Lower leg skin (tissue), 4 donors: ENCODE data around the gene MTUS2. TPM values are rescaled to one million over a fixed set of nuclear protein-coding genes. Genes with fewer than 3 reads are reported as not detected.

Source experiments
- DNase-seq, 2 donors: peaks; one replicate each; pipeline ENCODE4 v3.0.0-alpha.2; 2019; ENCODE audit warnings: low spot score in 2 of 2
- H3K4me3 ChIP-seq: fragments of 200-600 bp; sonication (generic); 2 replicates; pipeline ENCODE4 v1.5.1; 2017; ENCODE audit warnings: mild to moderate bottlenecking, low read depth; ENCODE audit not compliant: poor library complexity, severe bottlenecking
- CTCF ChIP-seq, 3 donors: fragments of 450-650 bp; IDR thresholded peaks; one replicate each; pipeline ENCODE4 v1.5.1; 2016; ENCODE audit warnings: antibody characterized with exemption in 3 of 3, mild to moderate bottlenecking in 3 of 3, moderate library complexity in 2 of 3
- POLR2A ChIP-seq, 2 donors: fragments of 450-650 bp; IDR thresholded peaks; one replicate each; pipeline ENCODE4 v1.6.1; 2016 to 2017; ENCODE audit warnings: antibody characterized with exemption in 2 of 2, mild to moderate bottlenecking in 1 of 2, moderate library complexity in 1 of 2
- WGBS, 2 donors: methylation state at CpG; one replicate each; pipeline ENCODE4 v1.1.5; 2018; 5-methylcytosine and 5-hydroxymethylcytosine counted together
- intact Hi-C: fragments of 100-400 bp; cut with DNase I; formaldehyde crosslinking; loops from one replicate; pipeline ENCODE4 v1.15.0; 2023; ENCODE audit warnings: low total_unique reads
- total RNA-seq, 4 donors: library from RNA; depleted of rRNA; stranded (reverse); fragments of >200 nt; gene quantifications; one replicate each; pipeline ENCODE4 v1.1.0, GENCODE V29; 2016

The MTUS2 gene
- total RNA-seq, 4 donors from 2014 or later: 0.13 to 1.9 TPM; not detected in 2

- TF ChIP-seq CTCF (IDR thresholded peaks at IDR 0.05) (no peak), POLR2A (IDR thresholded peaks at IDR 0.05) (no peak)
- intact Hi-C loops: no loop called here
- H3K4me3 ChIP-seq: no peak overlapping the region
- DNase-seq: no peak
- WGBS, 2 donors: 66 to 82% methylated on average over 4 to 5 of the region's 5 CpGs
Observed at GRCh38 chr13:29222458-29222857, 402.3 kb downstream of the MTUS2 start.

- WGBS, 2 donors: 74 to 86% methylated on average over 2 of the region's 2 CpGs
- intact Hi-C loops: no loop called here
- DNase-seq: no peak
- no peak overlapping the region for H3K4me3 ChIP-seq
- TF ChIP-seq POLR2A (IDR thresholded peaks at IDR 0.05) (no peak), CTCF (IDR thresholded peaks at IDR 0.05) (no peak)
Observed at GRCh38 chr13:29224206-29224605, 404.1 kb downstream of the MTUS2 start.

- intact Hi-C loops: no loop called here
- TF ChIP-seq POLR2A (IDR thresholded peaks at IDR 0.05) (no peak), CTCF (IDR thresholded peaks at IDR 0.05) (no peak)
- no peak for DNase-seq
- H3K4me3 ChIP-seq: no peak overlapping the region
Observed at GRCh38 chr13:29227576-29227975, 407.4 kb downstream of the MTUS2 start.

- no peak overlapping the region for H3K4me3 ChIP-seq
- 73 to 79% methylated on average over 3 of the region's 3 CpGs for WGBS, 2 donors
- no peak for DNase-seq
- TF ChIP-seq CTCF (IDR thresholded peaks at IDR 0.05) (no peak), POLR2A (IDR thresholded peaks at IDR 0.05) (no peak)
- intact Hi-C loops: no loop called here
Observed at GRCh38 chr13:29230299-29230845, 410.2 kb downstream of the MTUS2 start.

- intact Hi-C loops: no loop called here
Observed at GRCh38 chr13:29239653-29240525, 419.8 kb downstream of the MTUS2 start.

More at GRCh38 chr13:29239653-29240525, 419.8 kb downstream of the MTUS2 start:
- WGBS, 2 donors: 41 to 54% methylated on average over 3 of the region's 3 CpGs
- TF ChIP-seq CTCF (IDR thresholded peaks at IDR 0.05) (no peak), POLR2A (IDR thresholded peaks at IDR 0.05) (no peak)
- DNase-seq: no peak
- H3K4me3 ChIP-seq: no peak overlapping the region
